ENCODE data around the gene KDM7A. TPM values are rescaled to one million over a fixed set of nuclear protein-coding genes. Genes with fewer than 3 reads are reported as not detected.

The KDM7A gene
- total and polyA plus RNA-seq, 2 of the 4 experiments (the other 2 are of a cell fraction), result 1.5 to 2.3 TPM

DNA sequence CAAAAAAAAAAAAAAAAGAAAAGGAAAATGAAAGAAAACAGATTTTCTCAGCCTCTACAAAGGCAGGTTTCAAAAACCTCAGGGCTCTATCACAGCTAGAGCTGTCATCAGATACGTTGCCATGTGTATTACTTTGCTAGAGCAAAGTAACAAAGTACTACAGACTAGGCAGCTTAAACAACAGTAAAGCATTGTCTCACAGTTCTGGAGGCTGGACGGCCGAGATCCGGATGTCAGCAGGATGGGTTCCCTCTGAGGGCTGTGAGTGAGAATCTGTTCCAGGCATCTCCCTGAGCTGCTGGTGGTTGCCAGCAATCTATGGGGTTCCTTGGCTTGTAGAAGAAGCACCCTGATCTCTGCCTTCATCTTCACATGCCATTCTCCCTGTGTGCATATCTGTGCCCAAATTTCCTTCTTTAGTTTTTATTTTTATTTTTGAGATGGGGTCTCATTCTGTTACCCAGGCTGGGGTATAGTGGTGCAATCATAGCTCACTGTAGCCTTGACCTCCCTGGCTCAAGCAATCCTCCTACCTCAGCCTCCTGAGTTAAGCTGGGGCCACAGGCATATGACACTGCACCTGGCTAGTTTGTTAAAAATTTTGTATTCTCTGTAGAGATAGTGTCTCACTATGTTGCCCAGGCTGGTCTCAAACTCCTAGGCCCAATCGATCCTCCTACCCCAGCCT lies 48.9 kb upstream of the KDM7A start:
- H2AK5ac ChIP-seq (ENCODE audit: low read depth, low read length), result no peak overlapping the region
- H3K27ac ChIP-seq (ENCODE audit: insufficient read depth, low read length), result no peak overlapping the region
- peaks cover 2% of the 10 kb centered on the region; the same call in 1 of the 2 replicates for H3K9me3 ChIP-seq (ENCODE audit: control insufficient read depth, insufficient read depth, low read length)
- H3K18ac ChIP-seq (ENCODE audit: low read depth, low read length), result no peak overlapping the region
- no peak overlapping the region for H4K5ac ChIP-seq (ENCODE audit: low read depth, low read length)
- no peaks in the 10 kb centered on the region for H4K20me1 ChIP-seq (ENCODE audit: insufficient read depth, low read length)
- in situ Hi-C loops (cut with MboI; ENCODE audit: low sequenced_read_pairs), result no loop called here
- BruUV-seq (replicated peaks), result no TSS peak
- no peak overlapping the region for H3K4me3 ChIP-seq (ENCODE audit: insufficient read depth, low read depth, low read length)
- dilution Hi-C loops (cut with HindIII; ENCODE audit: low sequenced_read_pairs, unreplicated experiment), result no loop called here
- H3K9ac ChIP-seq (ENCODE audit: low read depth, low read length), result no peak overlapping the region
- 67% methylated on average over 1 of the region's 5 CpGs; no CpG with 5 or more reads in 1 of the 2 experiments for WGBS, 2 experiments (ENCODE audit: extremely low coverage in 2 of 2, insufficient read length in 1 of 2)
- ATAC-seq (ENCODE audit: low read depth) (no peak), DNase-seq (no peak)
- H3K27me3 ChIP-seq (ENCODE audit: control insufficient read depth, insufficient read depth, low read length), result peaks cover 47% of the 10 kb centered on the region
- no peak overlapping the region for H3K56ac ChIP-seq (ENCODE audit: extremely low read depth, insufficient read depth, low read length)
- TF ChIP-seq SMC3 (IDR thresholded peaks at IDR 0.05; ENCODE audit: low read depth, low read length) (no peak), CHD1 (IDR thresholded peaks at IDR 0.05; ENCODE audit: low read depth, low read length) (no peak), BHLHE40 (IDR thresholded peaks at IDR 0.05; ENCODE audit: low read depth, low read length) (no peak), RCOR1 (IDR thresholded peaks at IDR 0.05; ENCODE audit: insufficient replicate concordance, low read length) (no peak), RFX5 (IDR thresholded peaks at IDR 0.05; ENCODE audit: low read depth, low read length) (no peak), NFE2L2 (IDR thresholded peaks at IDR 0.05; ENCODE audit: low read depth, low read length) (no peak), RAD21 (IDR thresholded peaks at IDR 0.05; ENCODE audit: low read length) (no peak), FOS (IDR thresholded peaks at IDR 0.05; ENCODE audit: low read depth, low read length) (no peak)
- TF ChIP-seq, protein P1, sequence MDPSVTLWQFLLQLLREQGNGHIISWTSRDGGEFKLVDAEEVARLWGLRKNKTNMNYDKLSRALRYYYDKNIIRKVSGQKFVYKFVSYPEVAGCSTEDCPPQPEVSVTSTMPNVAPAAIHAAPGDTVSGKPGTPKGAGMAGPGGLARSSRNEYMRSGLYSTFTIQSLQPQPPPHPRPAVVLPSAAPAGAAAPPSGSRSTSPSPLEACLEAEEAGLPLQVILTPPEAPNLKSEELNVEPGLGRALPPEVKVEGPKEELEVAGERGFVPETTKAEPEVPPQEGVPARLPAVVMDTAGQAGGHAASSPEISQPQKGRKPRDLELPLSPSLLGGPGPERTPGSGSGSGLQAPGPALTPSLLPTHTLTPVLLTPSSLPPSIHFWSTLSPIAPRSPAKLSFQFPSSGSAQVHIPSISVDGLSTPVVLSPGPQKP (IDR thresholded peaks at IDR 0.05; ENCODE audit: borderline replicate concordance, low read depth, low read length), result no peak
- no peak overlapping the region for H2BK15ac ChIP-seq (ENCODE audit: low read depth, low read length)
- no peak overlapping the region for H2BK5ac ChIP-seq (ENCODE audit: low read depth, low read length, poor library complexity, severe bottlenecking)
- H3K79me1 ChIP-seq (ENCODE audit: low read depth in 1 of 2, low read length in 2 of 2), result no peaks in the 10 kb centered on the region
- H2BK20ac ChIP-seq (ENCODE audit: low read depth, low read length), result no peak overlapping the region
- no peaks in the 10 kb centered on the region for H3K9me1 ChIP-seq (ENCODE audit: insufficient read depth, low read length)
- POLR2A ChIA-PET (ENCODE audit: unreplicated experiment), result no interaction called here
- H3K4ac ChIP-seq (ENCODE audit: low read depth, low read length), result no peak overlapping the region
- no peak overlapping the region for H3K14ac ChIP-seq (replicated peaks; ENCODE audit: low read depth, low read length)
- H4K91ac ChIP-seq (ENCODE audit: insufficient read depth, low read depth, low read length), result no peak overlapping the region
- H2AK9ac ChIP-seq (replicated peaks; ENCODE audit: low read depth, low read length, poor library complexity), result no peak overlapping the region
- intact Hi-C loops (cut with micrococcal nuclease), result no loop called here
- H4K8ac ChIP-seq (ENCODE audit: low read depth in 2 of 2, low read length in 2 of 2), result no peak overlapping the region
- H2BK120ac ChIP-seq (ENCODE audit: low read depth, low read length), result no peak overlapping the region
- H3K36me3 ChIP-seq (ENCODE audit: control insufficient read depth, insufficient read depth, low read length), result no peaks in the 10 kb centered on the region
- peaks cover 4% of the 10 kb centered on the region; the same call in 1 of the 2 replicates for H3K4me1 ChIP-seq (ENCODE audit: control insufficient read depth, insufficient read depth, low read length)
- H2AFZ ChIP-seq (replicated peaks; ENCODE audit: low read length, poor library complexity), result no peak overlapping the region
- CTCF ChIA-PET, result no interaction called here
- H3K4me2 ChIP-seq (ENCODE audit: low read depth, low read length), result no peak overlapping the region
- H3K23ac ChIP-seq (ENCODE audit: low read depth, low read length), result no peak overlapping the region
